Activated CD4-positive, alpha-beta T cell treated with anti-CD3 and anti-CD28 coated beads, Interleukin-2, amount 10 ng/mL, durations not matched to agents 24 days and 14 days (primary cell): ENCODE data around the gene KANK4. TPM values are rescaled to one million over a fixed set of nuclear protein-coding genes. Genes with fewer than 3 reads are reported as not detected.
"Not testable (repeated sequence)": the region's sequence is repeated elsewhere in the genome, so short reads cannot be mapped to it uniquely, and the experiment has no call there.

Experiments used
- DNase-seq: peaks from one replicate; pipeline ENCODE4 v3.0.0; 2022
- H3K27ac Mint-ChIP-seq: one replicate; pipeline ENCODE4 v1.8.0; 2022; ENCODE audit warnings: mild to moderate bottlenecking, mixed read lengths
- H3K27me3 Mint-ChIP-seq: one replicate; pipeline ENCODE4 v1.8.0; 2022; ENCODE audit warnings: mixed read lengths
- H3K36me3 Mint-ChIP-seq: one replicate; pipeline ENCODE4 v1.8.0; 2022; ENCODE audit warnings: low read depth, mild to moderate bottlenecking, mixed read lengths
- H3K4me1 Mint-ChIP-seq: one replicate; pipeline ENCODE4 v1.8.0; 2021; ENCODE audit warnings: mixed read lengths
- H3K4me3 Mint-ChIP-seq: one replicate; pipeline ENCODE4 v1.8.0; 2022; ENCODE audit warnings: mild to moderate bottlenecking, moderate library complexity, mixed read lengths
- H3K9me3 Mint-ChIP-seq: one replicate; pipeline ENCODE4 v1.8.0; 2021; ENCODE audit warnings: mixed read lengths
- intact Hi-C: fragments of 100-400 bp; cut with micrococcal nuclease; formaldehyde crosslinking; loops from one replicate; pipeline ENCODE4 v1.15.1; 2023
- total RNA-seq: library from RNA; stranded (reverse); gene quantifications from 2 replicates; pipeline ENCODE4 v1.2.3, GENCODE V29; 2022

Gene KANK4
- total RNA-seq, 1 donor from 2014 or later, result not detected

- H3K4me3 Mint-ChIP-seq, DNase-seq, intact Hi-C loops, H3K4me1 Mint-ChIP-seq, H3K27me3 Mint-ChIP-seq, H3K27ac Mint-ChIP-seq, H3K36me3 Mint-ChIP-seq, H3K9me3 Mint-ChIP-seq: not testable (repeated sequence)
Observed at GRCh38 chr1:62239652-62240403, 79.4 kb downstream of the KANK4 start.

DNA sequence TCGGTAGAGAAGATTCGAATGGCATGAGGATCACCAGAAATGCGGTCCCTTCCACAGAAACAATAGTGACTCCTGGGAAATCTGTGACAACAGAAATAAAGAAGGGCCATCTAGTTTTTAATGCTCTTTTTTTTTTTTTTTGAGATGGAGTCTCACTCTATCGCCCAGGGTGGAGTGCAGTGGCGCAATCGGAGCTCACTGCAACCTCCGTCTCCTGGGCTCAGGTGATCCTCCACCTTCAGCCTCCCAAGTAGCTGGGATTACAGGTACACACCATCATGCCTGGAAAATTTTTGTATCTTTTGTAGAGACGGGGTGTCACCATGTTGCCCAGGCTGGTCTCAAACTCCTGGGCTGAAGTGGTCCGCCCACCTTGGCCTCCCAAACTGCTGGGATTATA, 80.7 kb downstream of the KANK4 start:
- H3K4me3 Mint-ChIP-seq, result no peak overlapping the region

DNA sequence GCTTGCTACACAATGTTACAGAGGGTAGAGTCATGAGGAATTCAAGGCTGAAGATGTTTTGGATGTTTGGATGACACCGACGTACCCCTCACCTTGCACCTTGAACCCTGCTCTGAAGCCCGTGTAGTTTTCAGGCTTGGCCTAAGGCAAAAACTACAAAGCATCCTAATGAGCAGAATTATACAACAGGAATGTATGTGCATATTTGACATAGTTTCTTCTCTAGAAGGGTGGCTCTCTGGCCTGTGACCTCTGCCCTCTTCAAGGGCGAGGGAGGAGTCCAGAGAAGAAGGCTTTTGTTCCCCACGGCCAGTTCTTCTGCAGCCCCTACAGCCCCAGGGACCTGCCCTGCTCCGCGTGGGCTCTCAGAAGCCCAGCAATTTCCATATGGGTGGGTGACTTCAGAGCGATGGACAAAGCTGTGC, 81.3 kb downstream of the KANK4 start:
- no peak for DNase-seq
- intact Hi-C loops, result no loop called here
- no peaks in the 10 kb centered on the region for H3K27me3 Mint-ChIP-seq
- H3K36me3 Mint-ChIP-seq, result no peaks in the 10 kb centered on the region
- no peak overlapping the region for H3K4me3 Mint-ChIP-seq
- no peaks in the 10 kb centered on the region for H3K9me3 Mint-ChIP-seq
- H3K27ac Mint-ChIP-seq, result no peak overlapping the region
- no peaks in the 10 kb centered on the region for H3K4me1 Mint-ChIP-seq

More for the DNA sequence above, 80.7 kb downstream of the KANK4 start:
- H3K9me3 Mint-ChIP-seq, result no peaks in the 10 kb centered on the region
- no peaks in the 10 kb centered on the region for H3K36me3 Mint-ChIP-seq
- no peaks in the 10 kb centered on the region for H3K4me1 Mint-ChIP-seq
- H3K27me3 Mint-ChIP-seq, result no peaks in the 10 kb centered on the region
- H3K27ac Mint-ChIP-seq, result no peak overlapping the region
- DNase-seq, result no peak
- intact Hi-C loops, result no loop called here

- Mint-ChIP-seq H3K4me3 (no peak overlapping the region), H3K4me1 (no peaks in the 10 kb centered on the region), H3K36me3 (no peaks in the 10 kb centered on the region), H3K27me3 (no peaks in the 10 kb centered on the region), H3K27ac (no peak overlapping the region), H3K9me3 (no peaks in the 10 kb centered on the region)
- intact Hi-C loops, result no loop called here
- no peak for DNase-seq
Observed at GRCh38 chr1:62237361-62237760, 81.9 kb downstream of the KANK4 start.

- no peak overlapping the region for H3K27ac Mint-ChIP-seq
- no peaks in the 10 kb centered on the region for H3K4me1 Mint-ChIP-seq
- intact Hi-C loops, result no loop called here
- no peaks in the 10 kb centered on the region for H3K9me3 Mint-ChIP-seq
- peaks cover 3% of the 10 kb centered on the region for H3K27me3 Mint-ChIP-seq
- no peak for DNase-seq
- no peaks in the 10 kb centered on the region for H3K36me3 Mint-ChIP-seq
- no peak overlapping the region for H3K4me3 Mint-ChIP-seq
Observed at GRCh38 chr1:62235576-62235975, 83.7 kb downstream of the KANK4 start.

DNA sequence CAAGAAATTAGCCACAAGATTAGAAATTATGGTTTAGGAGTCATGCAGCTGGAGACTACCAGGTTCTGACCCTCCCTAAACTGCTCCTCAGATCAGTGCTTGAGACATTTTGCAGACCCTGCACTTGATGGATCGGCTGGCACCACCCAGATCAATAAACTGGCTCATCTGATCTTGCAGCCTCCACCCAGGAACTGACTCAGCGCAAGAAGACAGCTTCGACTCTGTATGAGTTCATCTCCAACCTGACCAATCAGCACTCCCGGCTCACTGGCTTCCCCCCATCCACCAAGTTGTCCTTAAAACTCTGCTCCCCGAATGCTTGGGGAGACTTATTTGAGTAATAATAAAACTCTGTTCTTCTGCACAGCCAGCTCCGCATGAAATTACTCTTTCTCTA, 84.5 kb downstream of the KANK4 start:
- Mint-ChIP-seq H3K4me1 (no peaks in the 10 kb centered on the region), H3K36me3 (no peaks in the 10 kb centered on the region), H3K9me3 (no peaks in the 10 kb centered on the region), H3K27ac (no peak overlapping the region), H3K4me3 (no peak overlapping the region), H3K27me3 (peaks cover 3% of the 10 kb centered on the region)
- intact Hi-C loops, result no loop called here
- DNase-seq, result no peak

- no peak overlapping the region for H3K27ac Mint-ChIP-seq
- H3K9me3 Mint-ChIP-seq, result no peaks in the 10 kb centered on the region
Observed at GRCh38 chr1:62233926-62234450, 85.2 kb downstream of the KANK4 start.

GRCh38 chr1:62232871-62233278, 86.4 kb downstream of the KANK4 start:
- Mint-ChIP-seq H3K9me3 (no peaks in the 10 kb centered on the region), H3K4me1 (no peaks in the 10 kb centered on the region), H3K27me3 (peaks cover 3% of the 10 kb centered on the region), H3K36me3 (no peaks in the 10 kb centered on the region), H3K4me3 (no peak overlapping the region), H3K27ac (no peak overlapping the region)
- DNase-seq, result no peak
- intact Hi-C loops, result no loop called here

More at GRCh38 chr1:62233926-62234450, 85.2 kb downstream of the KANK4 start:
- H3K27me3 Mint-ChIP-seq, result peaks cover 3% of the 10 kb centered on the region
- intact Hi-C loops, result no loop called here
- H3K36me3 Mint-ChIP-seq, result no peaks in the 10 kb centered on the region
- no peak for DNase-seq
- H3K4me3 Mint-ChIP-seq, result no peak overlapping the region
- H3K4me1 Mint-ChIP-seq, result no peaks in the 10 kb centered on the region

DNA sequence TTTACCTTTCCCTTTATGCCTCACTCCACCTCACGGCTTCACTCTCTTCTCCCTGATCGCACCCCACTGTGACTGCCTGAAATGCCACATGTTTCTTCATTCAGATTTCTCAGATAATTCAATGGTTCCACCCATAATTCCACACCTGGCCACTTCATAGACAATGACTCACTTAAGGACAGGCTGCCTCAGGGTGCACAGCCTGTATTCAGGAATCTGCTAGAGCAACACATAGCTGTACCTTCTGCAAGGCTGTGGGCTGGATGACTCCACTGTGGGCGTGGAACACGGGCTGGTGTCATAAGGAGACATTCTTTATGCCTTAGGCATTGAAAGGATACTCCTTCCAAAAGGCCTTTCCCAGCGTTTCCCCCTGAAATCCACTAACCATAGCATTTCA, 88.5 kb downstream of the KANK4 start:
- intact Hi-C loops, result no loop called here
- DNase-seq, result no peak
- Mint-ChIP-seq H3K4me1 (no peaks in the 10 kb centered on the region), H3K27ac (no peak overlapping the region), H3K27me3 (peaks cover 3% of the 10 kb centered on the region), H3K4me3 (no peak overlapping the region), H3K9me3 (no peaks in the 10 kb centered on the region), H3K36me3 (no peaks in the 10 kb centered on the region)

- Mint-ChIP-seq H3K27me3 (peaks cover 3% of the 10 kb centered on the region), H3K4me3 (no peak overlapping the region), H3K27ac (no peak overlapping the region), H3K9me3 (no peaks in the 10 kb centered on the region), H3K36me3 (no peaks in the 10 kb centered on the region), H3K4me1 (no peaks in the 10 kb centered on the region)
- no peak for DNase-seq
- intact Hi-C loops, result no loop called here
Observed at GRCh38 chr1:62229932-62230331, 89.3 kb downstream of the KANK4 start.

DNA sequence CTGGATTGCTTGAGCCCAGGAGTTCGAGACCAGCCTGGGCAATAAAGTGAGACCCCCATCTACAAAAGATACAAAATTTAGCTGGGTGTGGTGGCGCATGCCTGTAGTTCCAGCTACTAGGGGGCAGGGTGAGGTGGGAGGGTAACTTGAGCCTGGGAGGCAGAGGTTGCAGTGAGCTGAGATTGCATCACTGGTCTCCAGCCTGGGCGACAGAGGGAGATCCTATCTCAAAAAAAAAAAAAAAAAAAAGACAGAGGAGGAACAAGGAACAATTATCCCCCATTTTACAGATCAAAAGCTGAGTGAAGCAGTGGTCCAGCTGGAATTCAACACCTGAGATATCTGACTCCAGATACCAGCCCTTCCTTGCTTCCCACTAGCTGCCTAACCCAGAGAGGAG, 89.8 kb downstream of the KANK4 start:
- no peak for DNase-seq
- Mint-ChIP-seq H3K4me1 (no peaks in the 10 kb centered on the region), H3K36me3 (no peaks in the 10 kb centered on the region), H3K9me3 (no peaks in the 10 kb centered on the region), H3K4me3 (no peak overlapping the region), H3K27ac (no peak overlapping the region), H3K27me3 (peaks cover 3% of the 10 kb centered on the region)
- intact Hi-C loops, result no loop called here

GRCh38 chr1:62228883-62229187, 90.4 kb downstream of the KANK4 start:
- H3K4me1 Mint-ChIP-seq, result no peaks in the 10 kb centered on the region
- no peak for DNase-seq
- no peaks in the 10 kb centered on the region for H3K36me3 Mint-ChIP-seq
- H3K4me3 Mint-ChIP-seq, result no peak overlapping the region
- no peak overlapping the region for H3K27ac Mint-ChIP-seq
- H3K9me3 Mint-ChIP-seq, result no peaks in the 10 kb centered on the region
- intact Hi-C loops, result no loop called here
- H3K27me3 Mint-ChIP-seq, result peaks cover 3% of the 10 kb centered on the region

GRCh38 chr1:62228136-62228882, 90.9 kb downstream of the KANK4 start:
- H3K4me3 Mint-ChIP-seq, result no peak overlapping the region
- no peak for DNase-seq
- H3K27ac Mint-ChIP-seq, result no peak overlapping the region
- no peaks in the 10 kb centered on the region for H3K4me1 Mint-ChIP-seq
- H3K27me3 Mint-ChIP-seq, result peaks cover 3% of the 10 kb centered on the region
- H3K36me3 Mint-ChIP-seq, result no peaks in the 10 kb centered on the region
- intact Hi-C loops, result no loop called here
- H3K9me3 Mint-ChIP-seq, result no peaks in the 10 kb centered on the region

DNA sequence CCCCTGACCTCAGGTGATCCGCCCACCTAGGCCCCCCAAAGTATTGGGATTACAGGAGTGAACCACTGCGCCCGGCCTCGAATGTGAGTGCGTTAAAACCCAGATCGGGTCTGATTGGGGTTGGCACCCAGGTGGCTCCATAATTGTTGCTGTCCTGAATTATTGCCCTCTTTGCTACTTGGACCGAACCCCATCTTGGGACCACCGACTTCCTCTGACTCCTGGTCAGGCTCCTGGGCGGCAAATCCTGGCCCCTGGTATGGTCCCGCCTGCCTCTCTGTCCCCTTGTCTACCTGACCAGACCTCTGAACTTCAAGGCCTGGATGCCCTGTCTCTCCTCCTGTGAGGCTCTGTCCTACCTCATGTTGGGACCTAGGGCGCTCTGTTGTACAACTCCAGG, 91.7 kb downstream of the KANK4 start:
- Mint-ChIP-seq H3K4me1 (no peaks in the 10 kb centered on the region), H3K36me3 (no peaks in the 10 kb centered on the region), H3K27ac (no peak overlapping the region), H3K9me3 (no peaks in the 10 kb centered on the region), H3K27me3 (peaks cover 3% of the 10 kb centered on the region), H3K4me3 (no peak overlapping the region)
- intact Hi-C loops, result no loop called here
- DNase-seq, result no peak
